AG08396 (cell line): ENCODE results near the gene TRIM14.
"Not testable (repeated sequence)": the region's sequence is repeated elsewhere in the genome, so short reads cannot be mapped to it uniquely, and the experiment has no call there.

ENCODE experiments used
- DNase-seq: peaks from one replicate; pipeline ENCODE4 v3.0.0; 2012; ENCODE audit warnings: low spot score, mixed read lengths

TRIM14 gene

DNA sequence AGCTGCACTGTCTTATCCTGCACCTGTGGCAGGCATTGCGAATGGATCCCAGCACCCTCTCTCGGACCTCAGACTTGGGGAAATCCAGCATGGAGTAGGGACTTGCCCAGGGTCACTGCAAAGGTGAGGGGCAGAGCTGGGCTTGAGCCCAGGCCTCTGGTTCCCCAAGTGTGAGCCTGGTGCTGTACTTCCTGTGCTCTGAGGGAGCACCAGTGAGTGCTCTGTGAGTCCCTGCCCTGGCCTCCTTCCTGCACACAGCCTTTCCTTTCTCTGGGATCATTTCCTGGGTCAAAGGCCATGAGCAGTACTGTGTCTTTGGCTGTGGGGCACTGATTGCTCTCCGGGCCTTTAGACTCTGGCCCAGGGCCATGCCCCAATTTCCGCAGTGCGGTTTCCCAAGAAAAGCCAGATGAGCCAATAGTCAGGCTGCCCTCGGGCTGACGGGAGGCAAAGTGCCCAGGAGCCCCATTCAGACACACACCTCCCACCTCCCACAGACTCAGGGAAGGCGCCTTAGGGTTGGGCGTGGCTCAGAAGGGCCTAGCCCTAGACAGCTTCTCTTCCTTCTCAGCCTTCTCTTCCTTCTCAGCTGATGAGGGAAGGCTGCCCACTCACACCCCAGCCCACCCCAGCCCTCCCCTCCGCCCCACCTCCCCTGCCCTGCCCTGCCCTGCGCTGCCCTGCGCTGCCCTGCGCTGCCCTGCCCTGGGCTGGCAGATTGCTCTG, 23.3 kb upstream of the TRIM14 start:
- DNase-seq = no peak

- DNase-seq = no peak
These were observed 21.5 kb upstream of the TRIM14 start for GRCh38 chr9:98140503-98140902.

DNA sequence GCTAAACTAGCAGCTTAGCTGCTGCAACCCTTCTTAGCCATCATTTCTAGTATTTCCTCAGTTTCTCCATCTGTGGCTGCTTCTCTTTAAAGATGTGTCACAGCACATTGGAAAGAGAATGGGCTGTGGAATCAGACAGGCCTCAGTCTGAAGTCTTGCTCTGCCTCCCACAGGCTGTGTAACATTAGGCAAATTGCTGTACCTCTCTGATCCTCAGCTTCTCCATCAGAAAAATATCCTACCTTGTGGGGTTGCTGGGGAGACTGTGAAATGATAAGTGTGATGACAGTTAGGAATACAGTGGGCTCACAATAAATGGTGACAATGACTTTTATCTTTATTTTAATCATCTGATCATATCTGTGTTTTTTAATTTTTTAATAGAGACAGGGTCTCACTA, 17.5 kb upstream of the TRIM14 start:
- no peak for DNase-seq

- no peak for DNase-seq
These were observed 16.9 kb upstream of the TRIM14 start for GRCh38 chr9:98135938-98136337.

DNA sequence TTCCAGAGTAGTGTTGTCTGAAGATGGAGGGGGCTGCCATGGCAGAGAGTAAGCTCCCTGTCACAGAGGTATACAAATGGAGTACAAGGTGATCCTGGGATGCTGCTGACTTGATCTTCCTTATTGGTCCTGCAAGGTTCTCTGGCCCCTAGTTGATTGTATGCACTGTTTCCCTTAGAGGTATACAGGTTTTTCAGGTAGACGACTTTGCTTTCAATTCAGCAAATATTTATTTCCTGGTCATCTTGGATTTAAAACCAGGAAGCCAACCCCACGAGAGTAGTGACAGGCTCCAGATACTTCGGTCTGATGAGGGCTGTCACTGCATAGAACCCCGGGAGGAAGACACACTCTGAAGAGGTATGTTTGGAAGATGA, 16.5 kb upstream of the TRIM14 start:
- no peak for DNase-seq

GRCh38 chr9:98134702-98135557, 15.9 kb upstream of the TRIM14 start:
- no peak for DNase-seq

- no peak for DNase-seq
These were observed 14.0 kb upstream of the TRIM14 start for GRCh38 chr9:98132806-98133631.

DNA sequence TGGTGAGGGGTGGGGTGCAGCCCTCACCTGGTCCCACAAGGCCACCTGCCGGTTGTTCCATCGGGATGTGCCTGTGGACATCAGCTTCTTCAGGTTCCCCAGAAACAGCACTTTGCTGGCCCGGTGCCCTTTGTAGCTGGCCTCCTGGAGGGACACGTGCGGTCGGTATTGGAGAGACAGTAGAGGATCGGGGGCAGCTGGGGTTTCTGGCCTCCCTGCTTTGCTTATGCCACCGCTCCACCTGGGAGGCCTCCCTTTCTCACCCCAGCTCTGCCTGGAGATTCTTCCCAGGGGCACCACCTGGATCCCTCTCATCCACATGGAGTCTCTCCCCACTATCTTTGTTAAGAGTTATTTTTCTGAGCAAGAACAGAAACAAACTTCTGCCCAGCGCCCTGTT, 13.1 kb upstream of the TRIM14 start:
- DNase-seq = no peak

- DNase-seq = no peak
These were observed 11.7 kb upstream of the TRIM14 start for GRCh38 chr9:98130576-98131228.

GRCh38 chr9:98130060-98130459, 11.0 kb upstream of the TRIM14 start:
- not testable (repeated sequence) for DNase-seq

DNA sequence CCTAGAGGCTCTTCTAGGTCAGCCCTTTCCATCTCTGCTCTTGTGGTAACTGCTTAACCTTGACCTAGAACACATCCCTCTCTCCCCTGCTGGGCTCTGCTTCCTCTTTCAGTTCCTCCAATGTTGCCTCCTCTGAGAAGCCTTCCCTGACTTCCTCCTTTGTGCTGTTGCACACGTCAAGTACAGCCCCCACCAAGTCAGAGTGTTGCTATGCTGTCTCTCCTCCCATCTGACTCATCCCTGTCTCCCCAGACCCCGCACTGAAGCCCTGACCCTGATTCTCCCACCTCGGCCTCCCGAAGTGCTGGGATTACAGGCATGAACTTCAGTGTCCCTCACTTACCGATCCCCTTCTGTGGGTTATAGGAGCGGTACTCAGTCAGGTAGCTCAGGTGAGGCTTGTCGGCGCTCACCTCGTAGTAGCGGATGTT, 10.4 kb upstream of the TRIM14 start:
- no peak for DNase-seq

- DNase-seq = no peak
These were observed 9.3 kb upstream of the TRIM14 start for GRCh38 chr9:98128316-98128715.

- no peak for DNase-seq
These were observed 8.2 kb upstream of the TRIM14 start for GRCh38 chr9:98127226-98127625.

DNA sequence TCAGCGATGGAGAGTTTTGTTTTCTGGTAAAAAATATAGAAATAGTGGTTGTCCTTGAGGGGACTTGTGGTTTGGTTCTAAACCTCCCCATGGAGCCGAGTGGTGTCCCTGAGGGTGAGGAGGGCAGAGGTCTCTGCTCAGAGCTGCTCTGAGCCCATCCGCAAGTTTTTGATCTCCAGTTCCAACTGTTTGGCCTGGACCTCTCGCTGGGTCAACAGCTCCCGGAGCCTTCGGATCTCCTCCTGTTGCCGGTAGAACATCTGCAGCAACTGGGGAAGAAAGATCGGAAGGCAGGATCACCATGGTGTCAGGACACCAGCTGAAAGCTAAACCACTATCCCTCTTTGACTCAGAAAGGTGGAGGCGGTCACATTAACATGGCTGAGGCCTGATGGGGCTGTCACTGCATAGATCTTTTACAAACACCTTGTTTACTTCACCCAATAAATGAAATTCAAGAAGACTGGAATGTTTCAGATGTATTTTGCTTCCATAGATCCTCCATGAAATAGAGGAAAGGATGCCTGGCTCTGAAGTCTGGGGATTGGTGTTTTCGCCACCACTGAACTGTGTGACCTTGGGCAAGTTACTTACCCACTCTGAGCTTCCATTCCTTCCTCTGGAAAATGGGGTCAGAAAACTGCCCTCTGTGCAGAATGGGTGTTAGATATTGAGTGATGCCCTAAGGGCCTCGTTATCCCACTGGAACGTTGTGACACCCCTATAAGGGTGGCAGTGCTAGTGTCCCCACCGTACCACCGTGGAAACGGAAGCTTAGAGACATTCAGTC, 5.8 kb upstream of the TRIM14 start:
- DNase-seq = no peak

DNA sequence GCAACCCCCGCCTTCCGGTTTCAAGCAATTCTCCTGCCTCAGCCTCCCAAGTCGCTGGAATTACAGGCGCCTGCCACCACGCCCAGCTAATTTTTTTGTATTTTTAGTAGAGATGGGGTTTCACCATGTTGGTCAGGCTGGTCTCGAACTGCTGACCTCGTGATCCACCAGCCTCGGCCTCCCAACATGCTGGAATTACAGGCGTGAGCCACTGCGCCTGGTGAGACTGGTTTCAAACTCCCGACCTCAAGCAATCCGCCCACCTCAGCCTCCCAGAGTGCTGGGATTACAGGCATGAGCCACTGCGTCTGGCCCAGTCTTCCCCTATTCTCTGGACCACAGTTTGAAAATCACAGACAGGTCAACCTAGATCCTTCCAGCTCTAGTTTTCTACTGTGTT, 5.1 kb upstream of the TRIM14 start:
- DNase-seq = not testable (repeated sequence)

- DNase-seq = no peak
These were observed 2.0 kb upstream of the TRIM14 start for GRCh38 chr9:98121058-98121457.

DNA sequence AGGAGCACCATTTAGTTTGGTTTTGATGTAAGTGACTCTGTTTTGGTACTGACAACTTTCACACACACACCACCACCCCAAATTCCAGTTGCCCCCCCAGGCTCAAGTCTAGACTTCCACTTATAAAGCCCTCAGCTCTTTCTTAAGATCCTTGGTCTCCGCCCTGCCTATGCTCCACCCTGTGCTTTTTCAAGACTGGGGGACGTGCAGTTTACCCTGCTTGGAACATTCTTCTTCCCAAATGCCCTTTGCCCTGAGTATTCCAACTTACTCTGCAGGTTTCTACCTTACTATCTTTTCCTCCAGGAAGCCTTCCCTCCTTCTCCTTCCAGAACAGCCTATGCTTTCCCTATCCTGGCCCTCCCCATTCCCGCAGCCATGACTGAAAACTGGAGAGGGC, 1.5 kb upstream of the TRIM14 start:
- DNase-seq = no peak

DNA sequence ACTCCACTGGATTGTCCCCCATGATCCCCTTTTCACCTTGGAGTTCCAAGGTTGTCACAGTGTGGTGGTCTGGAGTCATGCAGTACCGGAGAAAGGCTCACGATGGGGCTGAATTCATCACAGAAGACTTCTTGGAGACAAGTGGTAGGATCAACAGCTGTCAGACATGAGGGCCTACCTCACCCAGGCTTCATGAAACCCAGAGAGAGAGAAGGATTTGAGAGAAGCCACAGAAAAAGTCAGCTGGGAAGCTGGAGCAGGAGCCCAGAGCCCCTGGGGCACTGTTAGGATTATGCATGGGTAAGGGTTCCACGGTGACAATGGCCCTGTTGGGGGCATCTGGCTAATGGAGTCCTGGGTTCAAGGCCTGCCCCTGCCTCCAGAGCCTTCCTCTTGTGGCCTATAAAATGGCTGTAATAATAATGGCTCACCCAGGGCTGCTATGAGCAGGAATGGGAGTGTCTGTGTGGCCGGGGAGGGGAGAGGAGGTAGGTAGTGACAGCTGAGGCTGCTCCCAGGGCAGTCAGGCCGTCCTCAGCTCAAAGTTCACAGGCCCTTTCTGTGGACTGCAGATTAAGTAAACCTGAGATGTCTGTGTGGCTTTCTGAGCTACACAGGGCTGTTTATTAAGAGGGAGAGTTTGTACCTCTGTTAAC, 910 bp downstream of the TRIM14 start:
- peak; percentile 45 for DNase-seq

- DNase-seq = not testable (repeated sequence)
These were observed 1.9 kb downstream of the TRIM14 start for GRCh38 chr9:98117097-98117496.

DNA sequence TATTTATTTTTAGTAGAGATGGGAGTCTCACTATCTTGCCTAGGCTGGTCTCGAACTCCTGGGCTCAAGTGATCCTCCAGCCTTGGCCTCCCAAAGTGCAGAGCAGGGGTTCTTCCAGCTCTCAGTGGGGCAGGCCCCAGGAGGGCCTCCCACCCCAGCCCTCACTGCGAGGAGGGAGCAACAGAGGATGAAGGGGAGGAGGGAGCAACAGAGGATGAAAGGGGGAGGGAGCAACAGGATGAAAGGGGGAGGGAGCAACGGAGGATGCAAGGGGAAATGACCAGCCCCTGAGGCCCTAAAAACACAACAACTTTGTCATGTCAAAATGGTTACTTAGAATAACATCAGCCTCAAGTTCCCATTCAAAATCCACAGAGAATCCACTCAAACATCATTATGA, 10.0 kb downstream of the TRIM14 start:
- DNase-seq = no peak
